Measurements from ENCODE around the gene PHF21B.

Gene PHF21B

DNA sequence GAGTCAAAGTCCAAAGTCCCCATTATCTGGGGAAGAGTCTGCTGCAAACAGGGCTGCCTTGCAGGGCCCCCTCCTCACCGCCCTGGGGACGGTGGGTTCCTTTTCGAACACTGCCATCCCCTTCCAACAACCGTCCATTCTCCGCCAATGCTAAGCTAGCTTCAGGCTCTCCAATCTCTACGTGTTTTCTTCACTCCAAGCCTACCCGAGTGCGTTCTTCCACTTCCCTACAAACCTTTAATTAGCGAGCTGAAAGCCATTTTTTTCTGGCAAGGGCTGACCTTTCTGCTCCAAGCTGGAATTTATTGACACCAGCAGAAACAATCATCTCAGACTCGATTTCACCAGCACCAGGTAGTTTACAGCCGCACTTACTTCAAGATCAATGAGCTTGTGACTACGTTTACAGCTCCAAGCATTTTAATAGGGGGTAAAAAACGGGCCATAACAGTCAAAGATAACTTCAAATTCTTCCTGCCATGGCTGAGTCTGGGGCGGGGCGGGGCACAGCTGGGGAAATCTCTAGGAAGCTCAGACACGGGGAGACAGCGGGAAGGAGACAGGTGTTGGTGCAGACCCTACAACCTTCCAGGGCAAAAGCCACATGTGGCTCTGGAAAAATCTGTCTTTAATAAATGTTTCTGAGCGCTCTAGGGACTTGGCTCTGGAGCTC is 82.2 kb downstream of the PHF21B start:
- ChIA-PET CTCF (interaction anchor here (0.5 to 0.9 kb wide), 2 partner anchors 9 to 70 kb away, joined by 3 read pairs; no protein-coding TSS in a partner anchor), POLR2A (no interaction called here)
- no peaks in the 10 kb centered on the region for H3K4me1 ChIP-seq (ENCODE audit: control insufficient read depth, insufficient read depth, low read length)
- H3K4me3 ChIP-seq (ENCODE audit: low read depth, low read length), result no peak overlapping the region
- no peaks in the 10 kb centered on the region for H3K9me3 ChIP-seq (ENCODE audit: control insufficient read depth, insufficient read depth, low read depth, low read length)
- no peak for TF ChIP-seq ZNF341 (tag by site-specific recombination; IDR thresholded peaks at IDR 0.05; ENCODE audit: low read depth)
- no peak for TF ChIP-seq HOXD13 (CRISPR knock-in tag; IDR thresholded peaks at IDR 0.05; ENCODE audit: borderline replicate concordance)
- TF ChIP-seq IKZF3 (tag by site-specific recombination; IDR thresholded peaks at IDR 0.05), result no peak
- no peak for TF ChIP-seq ZNF148 (tag by site-specific recombination; IDR thresholded peaks at IDR 0.05; ENCODE audit: borderline replicate concordance)
- no peak for TF ChIP-seq ZNF433 (tag by site-specific recombination; IDR thresholded peaks at IDR 0.05; ENCODE audit: low read depth)
- TF ChIP-seq ZNF501 (tag by site-specific recombination; IDR thresholded peaks at IDR 0.05), result no peak
- no peak for TF ChIP-seq KLF7 (tag by site-specific recombination; IDR thresholded peaks at IDR 0.05; ENCODE audit: borderline replicate concordance)
- no peak for TF ChIP-seq SCRT2 (tag by site-specific recombination; IDR thresholded peaks at IDR 0.05)
- no peak for TF ChIP-seq ZNF629 (tag by site-specific recombination; IDR thresholded peaks at IDR 0.05)
- no peak for TF ChIP-seq SP7 (tag by site-specific recombination; IDR thresholded peaks at IDR 0.05)
- no peak for TF ChIP-seq ZNF221 (tag by site-specific recombination; IDR thresholded peaks at IDR 0.05; ENCODE audit: borderline replicate concordance)
- TF ChIP-seq ZXDB (tag by site-specific recombination; IDR thresholded peaks at IDR 0.05), result no peak
- TF ChIP-seq ZNF350 (tag by site-specific recombination; IDR thresholded peaks at IDR 0.05), result no peak
- TF ChIP-seq ZNF112 (tag by site-specific recombination; IDR thresholded peaks at IDR 0.05), result no peak
- no peak for TF ChIP-seq ZBTB17 (tag by site-specific recombination; IDR thresholded peaks at IDR 0.05)
- no peak for TF ChIP-seq ZNF175 (tag by site-specific recombination; IDR thresholded peaks at IDR 0.05)
- TF ChIP-seq ZNF274 (IDR thresholded peaks at IDR 0.05; ENCODE audit: low read length), result no peak
- TF ChIP-seq ZNF274 (tag by site-specific recombination; IDR thresholded peaks at IDR 0.05; ENCODE audit: borderline replicate concordance), result no peak
- TF ChIP-seq ZNF510 (tag by site-specific recombination; IDR thresholded peaks at IDR 0.05; ENCODE audit: insufficient replicate concordance), result no peak
- TF ChIP-seq ZNF449 (tag by site-specific recombination; IDR thresholded peaks at IDR 0.05), result no peak
- no peak for TF ChIP-seq ZNF549 (tag by site-specific recombination; IDR thresholded peaks at IDR 0.05)
- no peaks in the 10 kb centered on the region for H3K36me3 ChIP-seq (ENCODE audit: control insufficient read depth in 2 of 2, insufficient read depth in 1 of 2, low read length in 2 of 2)
- H3K27ac ChIP-seq (ENCODE audit: extremely low read depth, low read depth, low read length), result no peak overlapping the region

DNA sequence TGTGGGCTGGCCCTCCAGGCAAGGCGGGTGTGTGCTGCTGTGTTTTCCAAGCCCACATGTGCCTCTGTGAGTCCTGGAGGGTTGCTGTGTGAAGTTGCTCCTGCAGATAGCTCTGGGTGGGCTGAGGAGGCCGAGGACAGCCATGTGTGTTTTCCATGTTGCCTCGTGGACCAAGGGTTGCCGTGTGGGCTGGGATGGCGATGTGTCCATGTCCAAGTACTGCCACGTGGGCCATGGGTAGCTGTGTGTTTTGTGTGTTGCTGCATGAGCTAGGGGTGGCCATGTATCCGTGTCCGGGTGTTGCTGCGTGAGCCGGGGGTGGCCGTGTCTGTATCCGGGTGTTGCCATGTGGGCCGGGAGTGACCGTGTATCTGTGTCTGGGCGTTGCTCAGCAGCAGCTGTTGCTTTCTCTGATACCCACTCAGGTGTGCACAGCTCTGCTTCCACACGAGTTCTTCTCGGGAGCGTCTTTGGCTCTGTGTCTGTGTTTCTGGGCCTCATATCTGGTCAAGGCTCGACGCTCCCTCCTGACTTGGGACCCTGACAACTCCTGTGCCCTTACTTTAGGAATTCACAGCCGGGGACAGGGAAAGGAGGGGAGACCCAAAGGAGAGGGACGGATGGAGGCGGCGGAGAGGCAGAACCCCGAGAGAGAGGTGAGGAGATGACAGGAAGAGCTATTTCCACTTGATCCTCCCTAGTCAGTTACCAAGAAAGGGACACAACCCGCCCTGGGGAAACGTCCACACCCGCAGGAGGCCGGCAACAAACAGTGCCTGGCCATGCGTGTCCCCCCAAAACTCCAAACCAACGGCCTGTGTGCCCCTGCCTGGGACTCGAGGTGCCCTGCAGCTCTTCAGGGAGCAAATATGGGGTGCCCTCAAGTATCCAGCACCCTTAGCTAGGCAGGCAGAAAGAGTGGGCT is 83.1 kb downstream of the PHF21B start:
- ChIA-PET POLR2A (no interaction called here), CTCF (no interaction called here)
- Histone ChIP-seq H3K27ac (ENCODE audit: extremely low read depth, low read depth, low read length) (no peak overlapping the region), H3K36me3 (ENCODE audit: control insufficient read depth in 2 of 2, insufficient read depth in 1 of 2, low read length in 2 of 2) (no peaks in the 10 kb centered on the region), H3K4me1 (ENCODE audit: control insufficient read depth, insufficient read depth, low read length) (no peaks in the 10 kb centered on the region), H3K9me3 (ENCODE audit: control insufficient read depth, insufficient read depth, low read depth, low read length) (no peaks in the 10 kb centered on the region), H3K4me3 (ENCODE audit: low read depth, low read length) (no peak overlapping the region)
- TF ChIP-seq ZNF184 (tag by site-specific recombination; IDR thresholded peaks at IDR 0.05) (no peak), PRDM1 (tag by site-specific recombination; IDR thresholded peaks at IDR 0.05) (no peak), ZNF366 (tag by site-specific recombination; conservative IDR thresholded peaks at IDR 0.05) (no peak), ZNF138 (tag by site-specific recombination; IDR thresholded peaks at IDR 0.05; ENCODE audit: borderline replicate concordance) (no peak), ZNF768 (tag by site-specific recombination; IDR thresholded peaks at IDR 0.05) (no peak), KLF17 (tag by site-specific recombination; IDR thresholded peaks at IDR 0.05) (no peak), ZNF555 (tag by site-specific recombination; conservative IDR thresholded peaks at IDR 0.05) (no peak), ZNF24 (tag by site-specific recombination; IDR thresholded peaks at IDR 0.05) (no peak), ZNF621 (tag by site-specific recombination; IDR thresholded peaks at IDR 0.05) (no peak)

Data from HEK293 (cell line).